Suprapubic skin (tissue), 3 donors: ENCODE measurements around the gene RASA3.

ENCODE experiments used
- CTCF ChIP-seq, 2 donors: fragments of 200-600 bp in 1 of 2; fragments of 450-650 bp in 1 of 2; sonication (generic) in 1 of 2; IDR thresholded peaks; one replicate each; pipeline ENCODE4 v1.5.1; 2016 to 2019; ENCODE audit warnings: antibody characterized with exemption in 2 of 2, mild to moderate bottlenecking in 1 of 2, moderate library complexity in 1 of 2
- EP300 ChIP-seq: sonication (generic); formaldehyde crosslinking; IDR thresholded peaks from one replicate; pipeline ENCODE4 v1.6.1; 2017; ENCODE audit warnings: antibody characterized with exemption

- no peak for TF ChIP-seq CTCF (IDR thresholded peaks at IDR 0.05)
- no peak for TF ChIP-seq EP300
These were observed 197.2 kb downstream of the RASA3 start for GRCh38 chr13:113935001-113935844.
